Fibroblast of lung (primary cell): ENCODE data around the gene CDYL. TPM values are rescaled to one million over a fixed set of nuclear protein-coding genes. Genes with fewer than 3 reads are reported as not detected.

Experiments used
- DNase-seq, 2 donors: peaks; one replicate each; pipeline versions ENCODE4 v3.0.0 to v3.0.0-alpha.2; 2010; ENCODE audit warnings: low read depth in 2 of 2
- H2AFZ ChIP-seq: 2 replicates; pipeline ENCODE4 v1.5.1; 2012; ENCODE audit warnings: low read length, control low read depth, inconsistent platforms
- H3K27ac ChIP-seq: 2 replicates; pipeline ENCODE4 v1.5.1; 2011; ENCODE audit warnings: low read length, control low read depth; ENCODE audit not compliant: insufficient read depth
- H3K27me3 ChIP-seq: 2 replicates; pipeline ENCODE4 v1.5.1; 2011; ENCODE audit warnings: mild to moderate bottlenecking, low read length; ENCODE audit not compliant: control insufficient read depth, insufficient read depth
- H3K36me3 ChIP-seq: 2 replicates; pipeline ENCODE4 v1.5.1; 2011; ENCODE audit warnings: low read length; ENCODE audit not compliant: control insufficient read depth, insufficient read depth
- H3K4me1 ChIP-seq: 2 replicates; pipeline ENCODE4 v1.5.1; 2011; ENCODE audit warnings: low read length; ENCODE audit not compliant: control insufficient read depth, insufficient read depth; ENCODE audit errors: extremely low read depth
- H3K4me2 ChIP-seq: 2 replicates; pipeline ENCODE4 v1.5.1; 2011; ENCODE audit warnings: low read length, control low read depth; ENCODE audit not compliant: insufficient read depth; ENCODE audit errors: extremely low read depth
- H3K4me3 ChIP-seq, 4 experiments: fragments of 200-600 bp in 1 of 4; sonication (generic) in 1 of 4; replicated peaks in 1 of 4; 2 replicates each; pipeline ENCODE4 v1.5.1; 2011 to 2016; ENCODE audit warnings: low read length in 4 of 4, low read depth in 3 of 4, mild to moderate bottlenecking in 3 of 4, control low read depth in 2 of 4, inconsistent platforms in 1 of 4, mixed read lengths in 1 of 4; ENCODE audit not compliant: insufficient read depth in 1 of 4; ENCODE audit errors: control extremely low read depth in 1 of 4
- H3K79me2 ChIP-seq: 2 replicates; pipeline ENCODE4 v1.5.1; 2012; ENCODE audit warnings: mild to moderate bottlenecking, low read length, inconsistent platforms; ENCODE audit not compliant: control insufficient read depth, insufficient read depth
- H3K9ac ChIP-seq: 2 replicates; pipeline ENCODE4 v1.5.1; 2011; ENCODE audit warnings: mild to moderate bottlenecking, low read length, control low read depth; ENCODE audit not compliant: insufficient read depth
- H3K9me3 ChIP-seq: 2 replicates; pipeline ENCODE4 v1.5.1; 2012; ENCODE audit warnings: low read depth, low read length; ENCODE audit not compliant: control insufficient read depth, insufficient read depth
- H4K20me1 ChIP-seq: 2 replicates; pipeline ENCODE4 v1.5.1; 2011; ENCODE audit warnings: low read length; ENCODE audit not compliant: control insufficient read depth, insufficient read depth; ENCODE audit errors: extremely low read depth
- CTCF ChIP-seq, 2 donors: IDR thresholded peaks in 1 of 2; conservative IDR thresholded peaks in 1 of 2; 1 replicate in 1 of 2; 2 replicates in 1 of 2; pipeline ENCODE4 v1.5.1; 2011 to 2012; ENCODE audit warnings: low read length in 2 of 2, control low read depth in 1 of 2, inconsistent platforms in 1 of 2, low read depth in 1 of 2, mild to moderate bottlenecking in 1 of 2
- EZH2 ChIP-seq: IDR thresholded peaks from 2 replicates; pipeline ENCODE4 v1.5.1; 2012; ENCODE audit warnings: low read length, control low read depth, mild to moderate bottlenecking; ENCODE audit errors: missing control alignments
- polyA plus RNA-seq, 2 donors: library from polyadenylated mRNA; depleted of rRNA in 1 of 2; stranded (reverse) in 1 of 2; unstranded in 1 of 2; fragments of >200 nt; gene quantifications; 2 replicates each; pipeline ENCODE4 v1.2.1, GENCODE V29; 2011 to 2012; ENCODE audit warnings: missing spikeins in 1 of 2
- total RNA-seq: library from RNA; depleted of rRNA; stranded (reverse); fragments of >200 nt; gene quantifications from 2 replicates; pipeline ENCODE4 v1.2.1, GENCODE V29; 2014

The CDYL gene
- total and polyA plus RNA-seq, 2 donors (not counting 1 experiment from before 2014, with no cell fraction given): 20.6 to 24.9 TPM

- DNase-seq: no peak
These were observed 127.7 kb downstream of the CDYL start for GRCh38 chr6:4903751-4904370.

GRCh38 chr6:4904461-4905025, 128.3 kb downstream of the CDYL start:
- Histone ChIP-seq H3K79me2 (no peaks in the 10 kb centered on the region), H3K27me3 (no peaks in the 10 kb centered on the region), H3K9me3 (no peaks in the 10 kb centered on the region), H3K4me3 (no peak overlapping the region), H3K9ac (no peak overlapping the region), H3K4me1 (peaks cover 2% of the 10 kb centered on the region), H3K4me2 (no peak overlapping the region), H3K36me3 (no peaks in the 10 kb centered on the region), H2AFZ (no peak overlapping the region), H4K20me1 (no peaks in the 10 kb centered on the region), H3K27ac (no peak overlapping the region)
- TF ChIP-seq CTCF (conservative IDR thresholded peaks at IDR 0.05 in 1 of 2, IDR thresholded peaks at IDR 0.05 in 1 of 2; ENCODE audit: low read depth in 1 of 2, low read length in 2 of 2): no peak
- no peak for TF ChIP-seq EZH2
- DNase-seq: no peak

More at GRCh38 chr6:4903751-4904370, 127.7 kb downstream of the CDYL start:
- no peak overlapping the region for H3K4me3 ChIP-seq
- no peaks in the 10 kb centered on the region for H3K9me3 ChIP-seq
- TF ChIP-seq EZH2 (no peak), CTCF (conservative IDR thresholded peaks at IDR 0.05 in 1 of 2, IDR thresholded peaks at IDR 0.05 in 1 of 2; ENCODE audit: low read depth in 1 of 2, low read length in 2 of 2) (no peak)
- peaks cover 2% of the 10 kb centered on the region for H3K4me1 ChIP-seq
- no peak overlapping the region for H2AFZ ChIP-seq
- H3K9ac ChIP-seq: no peak overlapping the region
- H3K79me2 ChIP-seq: no peaks in the 10 kb centered on the region
- no peaks in the 10 kb centered on the region for H4K20me1 ChIP-seq
- no peak overlapping the region for H3K27ac ChIP-seq
- H3K36me3 ChIP-seq: no peaks in the 10 kb centered on the region
- no peak overlapping the region for H3K4me2 ChIP-seq
- H3K27me3 ChIP-seq: no peaks in the 10 kb centered on the region

- no peak for DNase-seq
- Histone ChIP-seq H3K27ac (no peak overlapping the region), H3K9ac (no peak overlapping the region), H3K4me2 (peak overlapping the region; percentile 55), H3K4me1 (peaks cover 2% of the 10 kb centered on the region), H4K20me1 (no peaks in the 10 kb centered on the region), H2AFZ (no peak overlapping the region), H3K79me2 (no peaks in the 10 kb centered on the region), H3K27me3 (no peaks in the 10 kb centered on the region), H3K4me3 (no peak overlapping the region), H3K36me3 (no peaks in the 10 kb centered on the region), H3K9me3 (no peaks in the 10 kb centered on the region)
- TF ChIP-seq CTCF (conservative IDR thresholded peaks at IDR 0.05 in 1 of 2, IDR thresholded peaks at IDR 0.05 in 1 of 2; ENCODE audit: low read depth in 1 of 2, low read length in 2 of 2): no peak
- no peak for TF ChIP-seq EZH2
These were observed 129.6 kb downstream of the CDYL start for GRCh38 chr6:4905826-4906225.
